Keratinocyte (primary cell): ENCODE data around the gene TNPO3.

ENCODE experiments used
- CTCF ChIP-seq, 3 experiments: IDR thresholded peaks in 1 of 3; conservative IDR thresholded peaks in 1 of 3; optimal IDR thresholded peaks in 1 of 3; 2 replicates in 2 of 3; 3 replicates in 1 of 3; pipeline versions ENCODE3 to v1.5.1; 2011; ENCODE audit warnings: low read length in 3 of 3, mild to moderate bottlenecking in 3 of 3, moderate library complexity in 2 of 3, control low read depth in 1 of 3, inconsistent platforms in 1 of 3; ENCODE audit not compliant: insufficient read depth in 2 of 3; ENCODE audit errors: extremely low read depth in 1 of 3
- EZH2 ChIP-seq: IDR thresholded peaks from one replicate; pipeline ENCODE4 v1.6.1; 2012; ENCODE audit warnings: inconsistent platforms, mild to moderate bottlenecking, low read length, moderate library complexity

GRCh38 chr7:128915271-128915819, 139.6 kb downstream of the TNPO3 start:
- TF ChIP-seq CTCF (optimal IDR thresholded peaks at IDR 0.05 in 1 of 3, IDR thresholded peaks at IDR 0.05 in 1 of 3, conservative IDR thresholded peaks at IDR 0.05 in 1 of 3; ENCODE audit: extremely low read depth in 1 of 3, insufficient read depth in 2 of 3, low read length in 3 of 3): no peak
- peak; percentile 99 for TF ChIP-seq EZH2
